ENCODE results near the gene PPP1R1B.

- TF ChIP-seq CTCF (IDR thresholded peaks at IDR 0.05) (no peak), POLR2AphosphoS5 (IDR thresholded peaks at IDR 0.05) (no peak)
Observed at GRCh38 chr17:39603304-39604016, 23.3 kb upstream of the PPP1R1B start.

All from gastroesophageal sphincter (tissue), 3 donors.